Occipital lobe (tissue), 2 donors: Measurements from ENCODE around the gene NLK. TPM values are rescaled to one million over a fixed set of nuclear protein-coding genes. Genes with fewer than 3 reads are reported as not detected.
A peak's percentile ranks its signal among the peaks of the same experiment; 100 is the strongest.

Experiments used
- DNase-seq: peaks from one replicate; lab custom pipeline; 2025; lab: John Stamatoyannopoulos, UW
- total RNA-seq: library from RNA; depleted of rRNA; stranded (reverse); fragments of >200 nt; gene quantifications from one replicate; pipeline ENCODE4 v1.2.3, GENCODE V29; 2014

The NLK gene
- total RNA-seq, 1 donor from 2014 or later, result 54.3 TPM

DNA sequence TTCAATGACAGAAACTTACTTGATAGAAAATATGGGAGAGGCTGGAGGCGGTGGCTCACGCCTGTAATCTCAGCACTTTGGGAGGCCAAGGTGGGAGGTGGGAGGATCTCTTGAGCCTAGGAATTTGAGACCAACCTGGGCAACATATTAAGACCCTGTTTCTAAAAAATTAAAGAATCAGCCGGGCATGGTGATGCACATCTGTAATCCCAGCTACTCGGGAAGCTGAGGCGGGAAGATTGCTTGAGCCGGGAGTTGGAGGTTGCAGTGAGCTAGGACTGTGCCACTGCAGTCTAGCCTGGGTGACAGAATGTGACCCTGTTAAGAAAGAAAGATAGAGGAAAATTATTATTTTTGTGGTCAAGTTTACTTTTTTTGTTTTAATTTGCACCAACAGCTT lies 2.1 kb upstream of the NLK start:
- no peak for DNase-seq

DNA sequence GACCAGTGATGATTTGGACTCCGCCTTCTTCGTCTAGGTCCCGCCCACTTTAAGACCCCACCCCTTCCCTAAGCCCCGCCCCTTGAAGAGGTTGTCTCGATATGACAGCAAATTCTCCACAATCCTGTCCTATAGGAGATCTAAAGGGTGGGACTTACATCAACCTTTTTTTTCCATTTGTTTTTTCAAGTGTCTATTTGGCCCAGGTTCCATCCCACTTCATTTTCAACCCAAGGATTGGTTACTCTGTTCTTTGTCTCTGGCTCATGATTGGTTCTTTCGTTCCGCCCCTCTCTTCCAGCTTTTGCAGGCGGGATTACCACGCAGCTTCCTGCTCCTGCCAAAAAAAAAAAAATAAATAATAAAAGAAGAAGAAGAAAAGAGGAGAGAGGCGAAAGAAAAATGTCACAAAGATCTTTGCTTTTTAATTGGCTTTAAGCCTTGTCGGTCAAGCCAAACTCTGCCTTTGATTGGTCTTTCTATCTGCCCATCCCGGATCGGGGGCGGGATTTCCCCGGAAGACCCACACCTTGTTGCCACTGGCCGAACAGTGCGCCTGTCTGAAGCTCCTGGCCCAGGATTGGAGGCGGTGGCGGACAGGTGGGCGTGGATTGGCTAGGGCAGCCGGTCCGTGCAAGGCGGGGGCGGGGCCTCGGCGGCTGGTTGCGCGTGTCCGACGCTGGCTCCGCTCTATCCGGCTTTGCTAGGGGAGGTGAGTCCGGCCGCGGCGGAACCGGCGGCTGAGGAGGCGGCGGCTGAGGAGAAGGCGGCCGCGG lies 1.2 kb upstream of the NLK start:
- DNase-seq, result peak; percentile 99

DNA sequence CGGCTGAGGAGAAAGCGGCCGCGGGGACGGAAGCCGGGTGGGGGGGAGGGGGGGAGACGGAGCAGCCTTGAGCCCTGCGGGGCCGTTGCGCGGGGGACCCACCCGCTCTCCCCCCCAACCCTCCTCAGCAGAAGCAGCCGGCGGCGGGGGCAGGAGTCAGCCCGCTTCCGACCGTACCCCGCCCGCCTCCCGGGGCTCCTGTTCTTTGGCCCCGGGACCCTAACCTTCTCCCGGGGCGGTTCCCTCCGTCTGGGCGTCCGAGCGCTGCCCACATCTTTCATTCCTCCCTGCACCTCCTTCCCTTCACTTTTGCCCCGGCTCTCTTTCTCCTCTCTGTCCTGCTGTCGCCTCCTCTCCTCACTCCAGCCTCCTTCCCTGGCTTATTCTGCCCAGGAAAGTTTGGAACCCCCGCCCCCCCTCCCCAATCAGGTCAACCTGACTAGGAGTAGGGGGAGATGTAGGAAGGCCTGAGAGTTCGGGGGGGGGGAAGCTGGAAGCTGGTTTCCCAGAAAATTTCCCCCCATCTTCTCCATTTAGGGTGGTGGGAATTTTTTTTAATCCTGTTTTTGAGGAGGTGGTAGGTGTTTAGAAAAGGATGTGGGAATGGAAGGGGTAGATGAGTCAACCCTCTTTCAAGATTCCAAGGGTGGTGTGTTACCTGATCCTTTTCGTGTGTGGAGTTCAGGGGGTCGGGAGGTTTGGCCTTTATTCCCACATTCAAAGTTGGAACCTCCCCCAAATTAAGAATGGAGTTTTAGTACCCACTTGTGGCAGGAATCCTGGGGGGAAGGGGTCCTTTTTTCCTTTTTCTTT lies 427 bp upstream of the NLK start:
- no peak for DNase-seq

DNA sequence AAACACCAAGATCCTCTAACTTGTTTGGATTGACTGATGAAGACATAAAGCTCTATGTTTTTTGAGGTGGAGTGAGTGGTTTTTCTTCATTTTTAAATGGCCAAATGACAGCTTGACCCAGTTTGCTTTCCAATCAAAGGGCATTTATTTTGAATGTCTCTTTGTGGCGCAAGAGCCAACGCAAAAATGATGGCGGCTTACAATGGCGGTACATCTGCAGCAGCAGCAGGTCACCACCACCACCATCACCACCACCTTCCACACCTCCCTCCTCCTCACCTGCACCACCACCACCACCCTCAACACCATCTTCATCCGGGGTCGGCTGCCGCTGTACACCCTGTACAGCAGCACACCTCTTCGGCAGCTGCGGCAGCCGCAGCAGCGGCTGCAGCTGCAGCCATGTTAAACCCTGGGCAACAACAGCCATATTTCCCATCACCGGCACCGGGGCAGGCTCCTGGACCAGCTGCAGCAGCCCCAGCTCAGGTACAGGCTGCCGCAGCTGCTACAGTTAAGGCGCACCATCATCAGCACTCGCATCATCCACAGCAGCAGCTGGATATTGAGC lies 329 bp downstream of the NLK start:
- DNase-seq, result no peak

DNA sequence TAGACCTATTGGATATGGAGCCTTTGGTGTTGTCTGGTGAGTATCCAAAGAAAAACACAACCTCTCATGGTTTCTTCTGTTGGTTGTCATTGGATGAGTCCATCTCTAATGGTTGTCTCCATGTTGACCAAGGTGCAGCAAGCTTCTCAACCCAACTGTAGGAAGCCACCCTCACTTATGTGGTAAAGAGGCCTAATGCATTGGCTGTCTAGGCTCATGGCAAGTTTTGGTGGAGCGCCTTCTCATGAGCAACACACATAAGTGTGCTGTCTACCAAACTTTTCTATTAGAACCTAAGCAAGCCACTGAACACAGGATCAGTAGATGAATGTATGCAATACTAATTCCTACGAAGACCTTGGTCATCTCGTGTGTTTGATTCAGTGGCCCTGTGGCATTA lies 819 bp downstream of the NLK start:
- no peak for DNase-seq

DNA sequence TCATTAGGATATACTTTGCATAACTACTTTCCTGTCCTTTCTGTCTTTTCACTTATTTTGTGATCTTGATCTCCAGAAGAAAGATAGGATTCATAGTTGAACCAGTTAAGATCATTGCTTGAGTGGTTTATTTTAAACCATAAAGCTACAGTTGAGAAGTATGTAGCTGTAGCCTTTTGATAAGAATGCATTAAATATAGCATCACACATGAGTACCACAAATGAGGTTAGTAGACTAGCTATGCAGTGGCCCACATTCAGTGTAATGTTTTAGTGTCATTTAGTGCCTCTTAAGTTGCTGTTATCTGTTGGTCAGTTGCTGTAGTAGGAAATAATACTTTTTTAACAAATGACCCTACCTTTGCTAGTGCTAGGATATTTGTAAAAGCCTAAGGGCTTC lies 1.3 kb downstream of the NLK start:
- DNase-seq, result no peak

DNA sequence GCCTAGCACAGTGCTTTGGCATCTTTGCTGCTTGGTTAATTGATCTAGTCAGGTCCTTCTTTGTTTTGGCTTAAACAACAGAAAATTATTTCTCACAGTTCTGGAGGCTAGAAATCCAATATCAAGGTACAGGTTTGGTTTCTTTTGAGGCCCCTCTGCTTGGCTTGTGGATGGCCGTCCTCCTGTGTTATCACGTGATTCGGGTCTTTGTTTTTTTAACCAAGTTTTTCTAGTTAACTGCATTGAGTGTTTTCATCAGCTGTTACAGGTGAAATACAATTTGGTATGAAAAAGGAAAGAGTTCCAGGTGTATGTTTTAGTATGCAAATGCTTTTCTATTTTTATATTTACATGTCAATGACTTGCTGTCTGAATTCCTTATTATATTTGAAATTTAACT lies 2.8 kb downstream of the NLK start:
- no peak for DNase-seq

DNA sequence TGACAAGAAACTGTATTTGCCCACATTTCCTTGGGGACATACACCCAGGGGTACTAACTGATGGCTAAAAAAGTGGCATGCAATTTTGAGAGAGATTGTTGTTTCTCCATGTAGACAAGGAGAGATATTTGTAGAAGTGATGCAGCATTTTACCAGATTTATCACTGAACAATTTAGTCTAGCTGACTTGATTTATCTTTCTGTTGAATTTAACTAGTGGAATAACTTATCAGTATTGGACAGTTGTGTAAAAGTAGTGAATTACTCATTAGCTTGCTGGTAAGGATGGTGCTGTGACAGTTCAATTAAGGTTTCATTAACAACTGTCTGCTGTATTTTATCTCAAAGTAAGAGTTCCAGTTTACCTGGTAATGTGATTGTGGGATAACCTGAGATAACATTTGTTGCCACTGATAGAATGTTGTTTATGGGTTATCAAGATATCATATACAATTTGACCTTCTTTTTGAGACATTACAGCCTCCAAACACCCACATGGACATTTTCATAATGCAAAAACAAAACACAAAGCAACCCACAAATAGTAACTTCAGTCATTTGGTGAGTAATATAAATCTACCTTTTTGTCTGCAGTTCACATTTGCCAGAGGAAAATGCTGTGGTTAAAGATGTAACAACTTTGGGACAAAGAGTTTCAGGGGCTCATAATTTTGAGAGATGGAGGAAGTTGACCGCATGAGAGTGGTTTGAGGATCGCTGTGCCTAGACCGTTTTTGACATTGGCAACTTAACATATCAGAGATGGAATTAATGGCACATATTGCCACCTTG lies 3.8 kb downstream of the NLK start:
- DNase-seq, result no peak

DNA sequence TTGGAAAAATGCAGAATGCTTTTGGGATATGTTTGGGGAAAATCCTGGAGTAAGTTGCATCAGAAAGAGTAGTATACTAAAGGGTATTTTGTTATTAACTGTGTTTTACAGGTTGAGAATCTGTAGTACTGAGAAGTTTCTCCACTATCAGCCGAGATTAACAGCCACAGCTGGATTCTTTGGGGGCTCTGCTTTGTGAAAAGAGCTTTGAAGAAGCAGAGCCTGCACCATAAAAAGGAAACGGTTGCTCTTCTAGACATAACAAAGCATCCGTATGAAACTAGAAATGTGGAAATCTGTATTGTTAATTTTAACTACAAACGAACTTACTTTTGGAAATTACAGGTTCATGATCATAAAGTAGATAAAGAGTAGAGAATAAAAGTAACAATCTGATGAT lies 5.3 kb downstream of the NLK start:
- DNase-seq, result no peak

DNA sequence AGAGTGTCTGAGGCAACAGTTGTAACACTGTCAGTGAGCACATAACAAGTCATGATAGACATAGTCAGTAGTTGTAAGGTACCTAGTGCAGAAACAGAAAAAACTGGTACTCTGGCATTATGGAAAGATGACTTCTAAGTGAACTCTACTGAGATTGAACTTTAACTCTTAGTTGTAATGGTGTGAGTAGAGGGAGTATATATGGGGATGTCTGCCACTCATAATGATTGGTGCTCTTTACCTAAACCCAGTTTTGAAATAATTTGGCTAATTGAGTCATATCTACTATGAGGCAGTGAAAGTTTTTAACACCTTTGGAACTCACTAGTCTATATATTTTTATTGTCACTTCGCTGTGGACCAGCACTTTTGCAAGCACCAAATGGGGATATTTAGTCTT lies 6.6 kb downstream of the NLK start:
- DNase-seq, result no peak

DNA sequence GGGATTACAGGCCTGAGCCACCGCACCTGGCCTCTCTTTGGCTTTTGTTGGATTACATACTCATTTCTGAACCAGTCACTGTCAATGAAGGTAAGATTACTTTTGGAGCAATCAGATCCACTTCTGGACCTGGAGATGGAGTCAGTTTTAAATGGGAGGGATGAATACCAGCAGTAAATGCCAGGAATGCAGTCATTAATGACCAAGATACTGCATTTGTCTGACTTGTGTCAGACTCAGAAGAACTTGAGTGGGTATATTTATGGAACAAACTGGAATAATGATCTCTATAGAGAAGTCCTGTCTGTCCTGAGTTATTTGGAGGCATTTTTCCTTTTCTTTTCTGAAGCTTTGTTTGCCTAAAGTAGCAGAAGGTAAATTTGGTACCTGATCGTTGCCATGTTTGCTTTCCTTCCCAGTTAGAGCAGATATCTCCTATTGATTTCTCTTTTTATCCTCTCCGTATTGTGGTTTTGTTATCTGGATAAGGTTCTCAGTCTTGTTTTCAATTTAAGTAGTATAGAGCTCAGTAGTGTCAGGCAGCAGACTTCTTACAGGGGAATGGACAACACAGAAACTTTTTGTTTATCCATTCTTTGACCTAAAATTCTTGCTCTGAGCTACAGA lies 10.7 kb downstream of the NLK start:
- DNase-seq, result no peak

DNA sequence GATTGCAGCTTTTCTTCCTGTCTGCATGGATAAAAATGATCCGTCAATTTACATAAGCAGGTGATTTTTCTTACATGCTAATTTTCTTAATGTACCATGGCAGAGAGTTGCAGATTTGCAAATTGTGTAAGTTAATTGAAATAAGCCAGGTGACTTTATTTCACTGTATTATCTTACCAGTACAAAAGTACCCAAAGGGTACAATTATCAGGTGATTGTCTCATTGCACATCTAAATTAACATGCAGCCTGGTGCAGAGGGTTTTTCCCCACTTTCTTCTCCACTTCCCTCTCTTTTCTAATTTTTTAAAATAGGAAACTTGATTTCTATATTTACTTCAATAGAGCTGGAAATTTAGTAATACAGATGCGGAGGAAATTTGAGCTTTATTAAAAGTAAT lies 11.2 kb downstream of the NLK start:
- DNase-seq, result no peak

DNA sequence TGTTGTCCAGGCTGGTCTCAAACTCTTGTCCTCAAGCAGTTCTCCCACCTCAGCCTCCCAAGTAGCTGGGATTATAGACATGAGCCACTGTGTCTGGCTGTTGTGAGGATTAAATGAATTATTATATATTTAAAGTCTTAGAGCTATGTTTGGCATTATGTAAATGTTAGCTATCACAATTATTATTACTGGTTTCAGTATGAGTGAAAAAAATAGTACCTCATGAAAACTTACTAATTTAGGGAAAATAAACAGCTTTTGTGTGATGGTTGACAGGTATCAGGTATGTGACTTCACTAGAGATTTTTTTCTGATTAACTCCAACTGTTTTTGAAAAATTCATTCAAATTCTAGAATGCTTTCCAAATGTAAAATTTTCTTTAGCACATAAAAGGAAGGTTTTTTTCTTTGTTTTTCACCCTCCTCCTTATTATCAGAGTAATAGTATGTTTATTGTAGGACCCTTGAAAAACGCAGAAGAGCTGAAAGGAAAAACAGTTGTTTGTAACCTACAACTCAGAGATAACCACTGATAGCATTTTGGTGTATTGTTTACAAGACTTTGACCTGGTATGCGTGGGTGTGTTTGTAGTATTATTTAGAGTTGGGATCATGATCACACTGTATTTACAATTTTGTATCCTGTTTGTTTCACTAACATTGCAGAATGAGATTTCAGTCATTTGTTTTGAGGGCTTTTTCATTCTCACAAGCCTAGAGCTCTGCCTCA lies 13.2 kb downstream of the NLK start:
- DNase-seq, result no peak

DNA sequence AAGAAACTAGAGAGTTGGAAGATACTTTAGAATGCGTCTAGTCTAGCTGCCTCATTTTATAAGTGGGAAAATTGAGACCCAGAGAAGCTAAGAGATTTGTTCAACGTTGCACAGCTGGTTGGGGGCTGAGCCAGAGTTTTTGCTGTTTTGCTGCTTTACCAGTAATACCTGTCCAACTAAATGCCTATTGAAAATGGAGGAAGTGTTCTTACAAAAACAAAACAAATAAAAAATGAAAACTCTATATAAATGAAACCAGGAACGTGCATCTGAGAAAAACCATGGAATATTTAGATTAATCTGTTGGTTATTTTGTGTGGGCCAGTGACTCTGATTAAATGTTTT lies 13.8 kb downstream of the NLK start:
- DNase-seq, result no peak

DNA sequence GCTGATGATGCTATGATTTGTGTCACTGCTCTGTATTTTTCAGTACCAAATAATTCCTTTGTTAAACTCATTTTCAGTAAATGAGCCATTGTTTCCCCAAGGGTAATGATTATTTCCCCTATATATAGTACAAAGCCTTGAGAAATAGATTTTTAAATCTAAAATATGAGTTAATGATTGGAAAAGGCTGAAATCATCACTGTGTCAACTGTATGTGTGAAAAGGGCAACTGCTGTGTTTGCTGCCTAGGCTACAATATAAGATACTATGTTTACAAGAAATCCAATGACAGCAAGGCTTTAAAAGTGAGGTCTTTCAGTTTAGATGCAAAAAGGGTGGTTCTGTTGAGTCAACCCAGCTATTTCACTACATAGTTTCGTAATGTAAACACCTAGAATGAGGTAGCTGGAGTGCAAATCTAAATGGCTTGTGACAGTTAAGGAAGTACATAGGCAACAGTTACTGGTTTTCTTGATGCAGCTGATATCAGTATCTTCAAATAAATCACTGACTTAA lies 15.3 kb downstream of the NLK start:
- DNase-seq, result no peak

DNA sequence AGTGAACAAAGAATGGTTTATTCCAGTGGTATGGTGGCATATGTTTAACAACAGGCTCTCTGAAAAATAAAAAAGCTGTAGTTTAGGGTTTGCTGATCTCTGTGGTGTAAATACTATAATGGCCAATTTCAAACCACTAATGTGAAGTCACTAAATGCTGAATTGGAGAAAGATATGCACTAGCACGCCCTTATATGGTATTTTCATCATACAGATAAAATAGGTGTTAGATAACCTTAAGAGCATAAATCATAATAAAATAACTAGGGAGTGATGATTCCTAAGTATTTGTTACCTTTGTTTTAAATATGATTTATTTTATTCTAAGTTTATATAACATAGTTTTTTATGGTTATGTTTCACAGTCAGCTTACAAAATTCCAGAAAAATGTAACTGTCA lies 17.2 kb downstream of the NLK start:
- DNase-seq, result no peak

DNA sequence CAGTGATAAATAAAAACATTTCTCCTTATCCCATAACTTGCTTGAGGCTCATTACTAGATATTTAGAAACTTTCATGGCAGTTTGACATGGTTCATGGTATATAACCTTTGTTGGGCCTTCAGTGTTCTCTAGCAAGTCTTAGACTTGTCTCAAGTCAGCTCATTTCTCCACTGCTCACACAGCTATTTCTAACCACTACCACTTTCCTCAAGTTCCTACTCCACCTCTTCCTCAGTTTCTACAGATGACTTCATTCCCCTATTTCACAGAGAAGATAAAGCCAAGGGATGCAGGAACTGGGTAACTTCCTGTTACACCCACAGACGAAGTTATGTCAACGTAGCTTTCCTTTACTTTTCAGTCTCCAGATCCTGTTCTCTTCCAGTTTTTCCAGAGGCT lies 23.2 kb downstream of the NLK start:
- DNase-seq, result no peak

DNA sequence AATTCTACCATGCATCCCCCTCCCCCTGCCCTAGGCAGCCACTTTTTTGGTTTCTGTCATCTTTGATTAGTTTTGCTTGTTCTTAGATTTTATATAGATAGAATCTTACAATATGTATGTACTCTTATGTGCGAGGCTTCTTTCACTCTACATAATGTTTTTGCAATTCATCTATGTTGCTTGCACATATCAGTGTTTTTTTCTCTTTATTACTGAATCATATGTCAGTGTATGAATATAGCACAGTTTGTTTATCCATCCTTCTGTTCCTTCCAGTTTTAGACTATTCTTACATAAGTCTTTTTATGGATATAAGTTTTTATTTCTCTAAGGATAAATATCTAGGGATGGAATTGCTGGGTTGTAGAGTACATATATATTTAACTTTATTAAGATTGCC lies 26.6 kb downstream of the NLK start:
- no peak for DNase-seq

DNA sequence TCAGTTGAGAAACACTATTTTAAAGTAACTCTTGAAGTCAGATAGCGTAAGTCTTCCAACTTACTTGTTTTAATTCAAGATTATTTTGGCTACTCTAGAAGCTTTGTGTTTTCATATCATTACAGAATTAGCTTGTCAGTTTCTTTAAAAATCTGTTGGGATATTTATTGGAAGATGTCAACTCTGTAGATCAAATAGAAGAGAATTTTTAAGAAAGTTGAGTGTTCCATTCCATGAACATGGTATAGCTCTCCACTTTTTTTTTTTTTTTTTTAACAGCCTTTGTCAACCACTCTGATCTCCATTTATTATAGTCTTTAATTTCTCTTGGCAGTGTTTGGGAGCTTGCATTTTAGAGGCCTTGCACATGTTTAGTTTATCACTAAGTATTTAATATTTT lies 28.7 kb downstream of the NLK start:
- DNase-seq, result no peak

DNA sequence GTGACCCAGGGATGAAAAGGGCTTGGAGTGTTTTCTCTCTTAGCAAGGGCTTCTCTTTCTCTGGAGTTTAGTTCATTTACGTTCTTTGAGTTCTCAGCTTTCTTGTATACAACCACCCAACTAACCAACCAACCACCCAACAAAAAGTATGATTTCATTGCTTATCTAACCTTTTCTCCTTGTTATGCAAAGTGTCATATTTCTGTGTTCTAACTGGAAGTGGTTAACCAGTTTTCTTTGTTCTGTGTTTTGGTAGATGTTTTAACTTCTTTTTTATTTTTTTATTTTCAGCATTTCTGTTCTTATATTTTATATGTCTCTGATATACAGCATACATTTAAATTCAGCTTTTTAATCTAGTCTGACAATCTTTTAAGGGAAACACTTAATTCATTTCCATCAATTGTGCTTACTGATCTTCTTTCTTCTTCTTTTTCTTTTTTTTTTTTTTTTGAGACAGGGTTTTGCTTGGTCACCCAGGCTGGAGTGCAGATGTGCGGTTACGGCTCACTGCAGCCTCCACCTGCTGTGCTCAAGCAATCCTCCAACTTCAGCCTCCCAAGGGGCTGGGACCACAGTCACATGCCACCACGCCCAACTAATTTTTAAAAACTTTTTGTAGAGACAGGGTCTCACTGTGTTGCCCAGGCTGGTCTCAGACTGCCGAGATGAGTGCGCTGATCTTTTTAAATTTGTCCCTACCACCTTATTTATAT lies 29.6 kb downstream of the NLK start:
- DNase-seq, result no peak
